NCI-H345 (cell line): Measurements from ENCODE around the gene DRD5.
"Not testable (repeated sequence)": the region's sequence is repeated elsewhere in the genome, so short reads cannot be mapped to it uniquely, and the experiment has no call there.

ENCODE experiments used
- DNase-seq: peaks from one replicate; lab custom pipeline; 2025; lab: John Stamatoyannopoulos, UW

The DRD5 gene

GRCh38 chr4:9781343-9782135, at the start of gene DRD5:
Gene DRD5, plus strand, starts transcription at chr4:9781634. Its CDS starts 396 bp downstream, at chr4:9782030.
- no peak for DNase-seq

- DNase-seq = not testable (repeated sequence)
Observed at GRCh38 chr4:9732256-9732655, 49.2 kb upstream of the DRD5 start.

- DNase-seq = no peak
Observed at GRCh38 chr4:9735515-9735914, 45.9 kb upstream of the DRD5 start.

- not testable (repeated sequence) for DNase-seq
Observed at GRCh38 chr4:9737280-9737679, 44.2 kb upstream of the DRD5 start.

- not testable (repeated sequence) for DNase-seq
Observed at GRCh38 chr4:9743789-9744188, 37.6 kb upstream of the DRD5 start.

- no peak for DNase-seq
Observed at GRCh38 chr4:9745782-9746181, 35.7 kb upstream of the DRD5 start.

GRCh38 chr4:9758641-9759317, 22.7 kb upstream of the DRD5 start:
- no peak for DNase-seq

- DNase-seq = peak; percentile 62
Observed at GRCh38 chr4:9762823-9763475, 18.5 kb upstream of the DRD5 start.

- DNase-seq = no peak
Observed at GRCh38 chr4:9764155-9764696, 17.2 kb upstream of the DRD5 start.

GRCh38 chr4:9765091-9765490, 16.3 kb upstream of the DRD5 start:
- DNase-seq = no peak

- no peak for DNase-seq
Observed at GRCh38 chr4:9769321-9769720, 12.1 kb upstream of the DRD5 start.

- no peak for DNase-seq
Observed at GRCh38 chr4:9771034-9771433, 10.4 kb upstream of the DRD5 start.

- DNase-seq = no peak
Observed at GRCh38 chr4:9773471-9773870, 8.0 kb upstream of the DRD5 start.

GRCh38 chr4:9782136-9782436, 652 bp downstream of the DRD5 start:
- DNase-seq = no peak

- not testable (repeated sequence) for DNase-seq
Observed at GRCh38 chr4:9785891-9786290, 4.5 kb downstream of the DRD5 start.

- DNase-seq = no peak
Observed at GRCh38 chr4:9792381-9792780, 10.9 kb downstream of the DRD5 start.

GRCh38 chr4:9796641-9797040, 15.2 kb downstream of the DRD5 start:
- DNase-seq = not testable (repeated sequence)

- peak; percentile 82 for DNase-seq
Observed at GRCh38 chr4:9800848-9801247, 19.4 kb downstream of the DRD5 start.

- no peak for DNase-seq
Observed at GRCh38 chr4:9804918-9805317, 23.5 kb downstream of the DRD5 start.

GRCh38 chr4:9808077-9808476, 26.6 kb downstream of the DRD5 start:
- DNase-seq = no peak

GRCh38 chr4:9811806-9812205, 30.4 kb downstream of the DRD5 start:
- no peak for DNase-seq

- no peak for DNase-seq
Observed at GRCh38 chr4:9812501-9813340, 31.3 kb downstream of the DRD5 start.
